IMR-90 (cell line): Measurements from ENCODE around the gene ABHD2. TPM values are rescaled to one million over a fixed set of nuclear protein-coding genes. Genes with fewer than 3 reads are reported as not detected.
"Not testable (repeated sequence)": the region's sequence is repeated elsewhere in the genome, so short reads cannot be mapped to it uniquely, and the experiment has no call there.

ENCODE experiments used
- ATAC-seq: fragments of 200-7000 bp; cut with Tn5 transposase; 2 replicates; pipeline ENCODE4 v1.9.1; 2020; ENCODE audit warnings: low read depth, mild to moderate bottlenecking, moderate library complexity
- BruUV-seq: library from RNA; stranded (reverse); fragments of 400-500 nt; replicated peaks from 2 replicates; lab custom pipeline; 2021; lab: Mats Ljungman, UMichigan
- CTCF ChIA-PET: fragments of 300-600 bp; formaldehyde crosslinking; extraction: SDS; loops from one replicate; lab custom pipeline; 2021; ENCODE audit warnings: antibody characterized with exemption; lab: Yijun Ruan, JAX
- POLR2A ChIA-PET: fragments of 300-600 bp; sonication (Branson Sonifier 250); formaldehyde crosslinking; loops from one replicate; lab custom pipeline; 2022; ENCODE audit warnings: antibody characterized with exemption; ENCODE audit not compliant: unreplicated experiment; lab: Charles Lee
- DNase-seq: peaks from one replicate; pipeline ENCODE4 v3.0.0; 2013
- H2AFZ ChIP-seq: replicated peaks from 2 replicates; pipeline ENCODE3; 2013; ENCODE audit warnings: low read length, mild to moderate bottlenecking; ENCODE audit not compliant: poor library complexity
- H2AK5ac ChIP-seq: 2 replicates; pipeline ENCODE4 v1.6.1; 2013; ENCODE audit warnings: low read depth, low read length, inconsistent platforms
- H2AK9ac ChIP-seq: replicated peaks from 2 replicates; pipeline ENCODE3; 2013; ENCODE audit warnings: mild to moderate bottlenecking, low read depth, low read length, moderate library complexity; ENCODE audit not compliant: poor library complexity
- H2BK120ac ChIP-seq: 2 replicates; pipeline ENCODE4 v1.6.1; 2013; ENCODE audit warnings: low read depth, low read length, inconsistent platforms
- H2BK15ac ChIP-seq: 3 replicates; pipeline ENCODE4 v1.6.1; 2013; ENCODE audit warnings: low read depth, low read length, inconsistent platforms
- H2BK20ac ChIP-seq: 2 replicates; pipeline ENCODE4 v1.6.1; 2013; ENCODE audit warnings: low read depth, mild to moderate bottlenecking, inconsistent platforms, low read length, moderate library complexity
- H2BK5ac ChIP-seq: 2 replicates; pipeline ENCODE4 v1.6.1; 2013; ENCODE audit warnings: mild to moderate bottlenecking, low read depth, low read length, inconsistent platforms; ENCODE audit not compliant: poor library complexity, severe bottlenecking
- H3K14ac ChIP-seq: replicated peaks from 2 replicates; pipeline ENCODE4 v1.6.1; 2013; ENCODE audit warnings: low read depth, low read length, inconsistent platforms
- H3K18ac ChIP-seq: 2 replicates; pipeline ENCODE4 v1.6.1; 2013; ENCODE audit warnings: low read depth, low read length, control low read depth
- H3K23ac ChIP-seq: 2 replicates; pipeline ENCODE4 v1.6.1; 2013; ENCODE audit warnings: low read depth, low read length, inconsistent platforms
- H3K27ac ChIP-seq: 2 replicates; pipeline ENCODE4 v1.5.1; 2013; ENCODE audit warnings: mild to moderate bottlenecking, control low read depth, low read length; ENCODE audit not compliant: insufficient read depth
- H3K27me3 ChIP-seq: 2 replicates; pipeline ENCODE4 v1.6.1; 2013; ENCODE audit warnings: low read length; ENCODE audit not compliant: control insufficient read depth, insufficient read depth
- H3K36me3 ChIP-seq: 2 replicates; pipeline ENCODE4 v1.6.1; 2013; ENCODE audit warnings: low read length, mixed read lengths; ENCODE audit not compliant: control insufficient read depth, insufficient read depth
- H3K4ac ChIP-seq: 2 replicates; pipeline ENCODE4 v1.6.1; 2013; ENCODE audit warnings: low read depth, low read length, inconsistent platforms
- H3K4me1 ChIP-seq: 2 replicates; pipeline ENCODE4 v1.6.1; 2013; ENCODE audit warnings: low read length, mixed read lengths; ENCODE audit not compliant: control insufficient read depth, insufficient read depth
- H3K4me2 ChIP-seq: 2 replicates; pipeline ENCODE4 v1.6.1; 2013; ENCODE audit warnings: low read depth, mild to moderate bottlenecking, control low read depth, low read length, moderate library complexity
- H3K4me3 ChIP-seq: 2 replicates; pipeline ENCODE4 v1.5.1; 2013; ENCODE audit warnings: low read depth, mild to moderate bottlenecking, control low read depth, low read length, moderate library complexity; ENCODE audit not compliant: insufficient read depth
- H3K56ac ChIP-seq: 2 replicates; pipeline ENCODE4 v1.6.1; 2013; ENCODE audit warnings: low read length, inconsistent platforms; ENCODE audit not compliant: insufficient read depth; ENCODE audit errors: extremely low read depth
- H3K79me1 ChIP-seq, 2 experiments: 2 replicates each; pipeline ENCODE4 v1.6.1; 2013; ENCODE audit warnings: low read length in 2 of 2, inconsistent platforms in 1 of 2, low read depth in 1 of 2
- H3K9ac ChIP-seq: 2 replicates; pipeline ENCODE4 v1.6.1; 2013; ENCODE audit warnings: low read depth, low read length, control low read depth
- H3K9me1 ChIP-seq: 2 replicates; pipeline ENCODE4 v1.6.1; 2013; ENCODE audit warnings: low read length, inconsistent platforms; ENCODE audit not compliant: insufficient read depth
- H3K9me3 ChIP-seq: 2 replicates; pipeline ENCODE4 v1.6.1; 2013; ENCODE audit warnings: low read length; ENCODE audit not compliant: control insufficient read depth, insufficient read depth
- H4K20me1 ChIP-seq: 2 replicates; pipeline ENCODE4 v1.6.1; 2013; ENCODE audit warnings: low read length, inconsistent platforms; ENCODE audit not compliant: insufficient read depth
- H4K5ac ChIP-seq: 2 replicates; pipeline ENCODE4 v1.6.1; 2013; ENCODE audit warnings: mild to moderate bottlenecking, low read depth, low read length, control low read depth
- H4K8ac ChIP-seq, 2 experiments: 2 replicates each; pipeline ENCODE4 v1.6.1; 2013; ENCODE audit warnings: low read depth in 2 of 2, low read length in 2 of 2, control low read depth in 1 of 2, inconsistent platforms in 1 of 2
- H4K91ac ChIP-seq: 2 replicates; pipeline ENCODE4 v1.6.1; 2013; ENCODE audit warnings: low read depth, low read length, inconsistent platforms; ENCODE audit not compliant: insufficient read depth
- CEBPB ChIP-seq: IDR thresholded peaks from 2 replicates; pipeline ENCODE4 v1.6.1; 2012; ENCODE audit warnings: low read depth, low read length, improper control_type of control experiment
- WGBS, 2 experiments: methylation state at CpG; one replicate each; pipeline versions ENCODE4 v1.1.5 to v1.1.7; 2013; ENCODE audit warnings: missing lambda C conversion rate in 2 of 2; ENCODE audit not compliant: insufficient read length in 1 of 2; ENCODE audit errors: extremely low coverage in 2 of 2; 5-methylcytosine and 5-hydroxymethylcytosine counted together
- dilution Hi-C: fragments of 300-500 bp; cut with HindIII; formaldehyde crosslinking; loops from one replicate; pipeline ENCODE4 v1.14.3; 2018; ENCODE audit warnings: low sequenced_read_pairs; ENCODE audit not compliant: unreplicated experiment
- in situ Hi-C: fragments of 300-500 bp; cut with MboI; formaldehyde crosslinking; loops from 3 replicates; pipeline ENCODE4 v1.14.3; 2019; ENCODE audit warnings: low sequenced_read_pairs, inconsistent platforms, mixed read lengths
- intact Hi-C: fragments of 100-400 bp; cut with micrococcal nuclease; formaldehyde crosslinking; loops from 2 replicates; pipeline ENCODE4 v1.10.0; 2022
- polyA plus RNA-seq, 3 experiments: library from polyadenylated mRNA; depleted of rRNA; stranded (reverse); fragments of >200 nt; gene quantifications; 2 replicates each; pipeline ENCODE4 v1.2.3, GENCODE V29; 2012; ENCODE audit warnings: low replicate concordance in 1 of 3
- total RNA-seq: library from RNA; depleted of rRNA; stranded (reverse); fragments of >200 nt; gene quantifications from 2 replicates; pipeline ENCODE4 v1.2.3, GENCODE V29; 2012

Gene ABHD2
- total and polyA plus RNA-seq, 2 of the 4 experiments (the other 2 are of a cell fraction), result 31.2 to 62.9 TPM

GRCh38 chr15:89239883-89240810 is 151.9 kb downstream of the ABHD2 start:
- ATAC-seq, H3K36me3 ChIP-seq, H2AFZ ChIP-seq, H3K9ac ChIP-seq, dilution Hi-C loops, H3K27me3 ChIP-seq, H2BK120ac ChIP-seq, H3K18ac ChIP-seq, H3K56ac ChIP-seq, intact Hi-C loops, H2BK15ac ChIP-seq, H2AK9ac ChIP-seq, H2BK20ac ChIP-seq, H3K4me1 ChIP-seq, H3K9me3 ChIP-seq, H3K79me1 ChIP-seq, in situ Hi-C loops, H3K14ac ChIP-seq, H3K4ac ChIP-seq, H4K91ac ChIP-seq, H3K27ac ChIP-seq, H4K5ac ChIP-seq, H3K9me1 ChIP-seq, H3K23ac ChIP-seq, DNase-seq, H4K8ac ChIP-seq, H3K4me3 ChIP-seq, BruUV-seq, CTCF ChIA-PET, H2AK5ac ChIP-seq, H2BK5ac ChIP-seq, H3K4me2 ChIP-seq, H4K20me1 ChIP-seq, POLR2A ChIA-PET: not testable (repeated sequence)
- WGBS, 2 experiments, result 67% methylated on average over 2 of the region's 12 CpGs; no CpG with 5 or more reads in 1 of the 2 experiments
- TF ChIP-seq CEBPB, result peak; percentile 46
